Activated CD4-positive, CD25-positive, alpha-beta regulatory T cell treated with anti-CD3 and anti-CD28 coated beads, Interleukin-2, amount 50 U/mL, for 24 hours (primary cell): ENCODE data around the gene BCL6.
A peak's percentile ranks its signal among the peaks of the same experiment; 100 is the strongest.

Experiments
- ATAC-seq, 2 donors: fragments of 150-1000 bp; cut with Tn5 transposase; one replicate each; pipeline ENCODE4 v1.10.0; 2021; ENCODE audit warnings: mild to moderate bottlenecking in 1 of 2, moderate library complexity in 1 of 2

Gene BCL6

DNA sequence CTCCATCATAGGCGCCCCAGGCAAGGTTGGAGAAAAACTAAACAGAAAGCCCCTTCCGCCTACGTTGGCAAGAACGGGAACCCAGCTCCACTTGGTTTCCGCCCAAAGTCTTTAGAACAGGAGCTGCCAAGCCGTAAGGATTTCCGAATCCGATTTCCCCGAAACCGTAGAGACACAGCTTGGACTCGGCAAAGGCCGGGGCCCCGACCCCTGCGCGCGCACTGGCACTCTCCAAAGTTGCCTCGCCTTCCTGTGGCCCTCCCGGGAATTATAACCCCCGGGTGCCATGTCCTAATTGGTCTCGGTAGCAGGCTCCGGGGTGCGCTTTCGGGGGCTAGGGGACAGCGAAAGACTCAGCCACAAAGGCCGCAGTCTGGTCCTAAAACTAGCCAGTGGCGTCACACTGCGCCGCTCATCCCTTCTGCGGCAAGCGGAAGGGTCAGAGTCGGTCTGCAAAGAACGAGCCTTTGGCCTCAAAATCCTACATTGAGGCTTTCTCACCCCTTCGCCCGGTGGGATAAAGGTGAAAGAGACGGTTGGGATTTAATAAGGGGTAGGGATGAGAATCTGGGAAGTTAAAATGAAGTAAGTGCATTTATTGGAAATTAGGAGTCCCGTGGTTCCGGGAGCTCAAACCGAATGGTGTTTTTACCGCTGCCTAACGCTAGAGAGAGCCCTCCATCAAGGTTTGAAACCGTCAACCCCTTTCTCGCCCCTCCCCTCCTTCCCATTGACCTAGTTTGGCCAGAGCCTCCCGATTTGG is 6.8 kb downstream of the BCL6 start:
- ATAC-seq = peak; percentile 12 to 18

DNA sequence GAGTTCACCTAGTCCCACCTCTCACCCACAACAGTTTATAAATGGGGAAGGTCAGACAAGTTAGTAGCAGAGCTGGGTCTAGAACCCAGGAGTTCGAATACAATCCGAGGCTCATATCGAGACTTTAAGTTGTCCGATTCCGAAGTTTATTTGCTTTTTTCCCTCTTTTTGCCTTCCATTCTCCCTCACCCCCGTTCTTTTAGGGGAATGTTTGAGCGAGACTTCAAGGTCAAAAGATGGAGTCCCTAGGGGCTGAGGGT is 7.3 kb downstream of the BCL6 start:
- no peak for ATAC-seq

DNA sequence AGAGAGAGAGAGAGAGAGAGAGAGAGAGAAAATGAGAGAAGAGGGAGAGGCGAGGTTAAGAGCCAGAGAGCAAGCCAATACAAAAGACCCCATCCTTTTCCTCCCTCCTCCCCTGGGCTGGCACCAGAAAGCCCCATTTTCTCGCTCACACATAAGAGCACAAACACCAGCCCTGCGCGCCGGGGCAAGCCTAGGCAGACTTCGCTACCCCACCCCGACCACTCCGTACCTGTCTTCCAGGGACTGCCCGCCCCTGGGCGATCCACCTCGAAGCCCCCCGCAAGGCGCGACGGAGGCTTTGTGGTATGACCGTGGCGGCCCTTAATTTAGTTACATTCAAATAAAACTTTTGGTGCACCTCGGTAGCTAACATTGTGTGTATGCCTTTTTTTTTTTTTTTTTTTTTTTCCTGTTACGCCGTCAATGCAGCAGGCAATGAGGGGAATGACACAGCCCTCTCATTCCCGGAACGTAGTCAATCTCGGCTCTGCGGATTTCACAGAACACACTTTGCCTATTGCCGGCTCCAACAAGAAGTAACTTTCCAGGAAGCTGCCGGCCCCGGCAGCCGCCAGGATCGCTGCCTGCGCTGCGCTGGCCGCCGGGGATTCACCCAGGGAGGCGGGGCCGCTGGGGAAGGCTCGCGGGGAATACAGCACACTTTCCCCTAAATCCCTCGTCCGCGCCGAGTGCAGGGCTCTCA is 7.7 kb downstream of the BCL6 start:
- ATAC-seq = no peak

DNA sequence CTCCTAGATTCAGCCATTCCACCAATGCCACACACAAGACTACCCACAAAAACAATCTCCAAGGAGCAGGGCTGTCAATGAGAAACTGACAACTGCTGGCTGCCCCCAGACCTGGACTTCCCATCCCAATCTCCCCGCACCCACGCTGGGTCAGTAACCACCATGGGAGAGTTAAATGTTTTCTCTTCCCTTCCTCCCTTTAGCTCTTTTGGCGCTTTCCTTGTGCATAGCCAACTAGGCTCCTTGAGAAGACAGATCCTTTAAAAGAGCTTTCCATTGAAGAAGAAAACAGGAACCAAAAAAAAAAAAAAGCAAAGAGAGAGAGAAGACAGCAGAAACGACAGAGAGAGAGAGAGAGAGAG is 8.3 kb downstream of the BCL6 start:
- ATAC-seq = no peak

DNA sequence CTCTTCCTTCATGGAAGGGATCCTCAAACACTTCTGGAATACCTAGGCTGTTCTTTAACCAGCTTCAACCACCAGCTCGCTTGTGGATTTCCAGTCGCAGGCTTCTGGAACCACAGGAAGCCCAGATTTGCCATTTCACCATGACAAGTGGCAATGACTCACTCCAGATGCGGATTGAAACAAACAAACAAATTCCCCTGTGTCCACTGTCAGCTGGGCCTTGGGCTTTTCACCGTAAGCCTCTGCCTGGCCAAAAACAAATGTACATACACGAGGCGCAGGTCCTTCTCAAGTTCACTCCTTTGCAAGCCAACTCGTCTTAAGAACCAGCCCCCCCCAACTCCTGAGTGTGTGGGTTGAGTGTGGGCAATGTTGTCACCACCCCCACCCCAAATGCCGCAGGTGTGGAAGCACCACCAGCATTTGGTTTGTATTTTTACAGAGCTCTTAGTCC is 8.8 kb downstream of the BCL6 start:
- no peak for ATAC-seq

DNA sequence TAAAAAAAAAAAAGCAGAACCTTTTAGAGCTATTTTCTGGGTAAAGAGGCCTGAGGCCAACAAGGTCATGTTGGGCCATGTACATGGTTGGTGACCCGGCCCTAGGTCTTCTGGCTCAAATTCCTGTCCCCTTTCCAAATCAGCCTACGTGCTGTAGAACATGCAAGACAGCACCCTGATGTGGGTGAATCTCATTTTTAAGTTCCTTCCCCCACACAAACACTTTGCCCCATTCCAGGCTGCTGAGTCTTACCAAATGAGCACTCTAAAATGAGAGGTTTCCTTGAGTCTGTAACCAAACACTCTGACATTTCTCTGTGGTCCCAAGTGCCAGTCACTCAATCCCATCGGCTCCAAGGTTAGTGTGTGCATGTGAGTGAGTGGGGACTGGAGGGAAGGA is 9.4 kb downstream of the BCL6 start:
- ATAC-seq = no peak

DNA sequence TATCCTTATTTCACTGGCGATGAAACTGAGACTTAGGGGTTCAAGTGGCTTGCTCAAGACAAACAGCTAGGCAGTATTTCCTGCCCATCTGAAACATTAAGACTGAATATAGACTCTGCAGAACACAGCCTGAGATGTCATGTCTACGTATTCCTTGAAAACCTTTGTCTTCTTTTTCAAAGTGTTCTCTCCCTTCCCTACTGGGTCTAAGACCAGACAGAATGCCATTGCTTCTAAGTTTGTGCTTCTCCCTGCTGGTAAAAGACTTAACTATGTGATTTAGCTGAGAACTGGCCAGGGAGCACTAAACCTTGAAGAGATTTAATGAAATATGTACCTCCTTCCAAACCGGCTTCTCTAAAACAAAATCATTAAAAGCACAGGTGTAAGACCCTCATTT is 9.9 kb downstream of the BCL6 start:
- ATAC-seq = no peak

DNA sequence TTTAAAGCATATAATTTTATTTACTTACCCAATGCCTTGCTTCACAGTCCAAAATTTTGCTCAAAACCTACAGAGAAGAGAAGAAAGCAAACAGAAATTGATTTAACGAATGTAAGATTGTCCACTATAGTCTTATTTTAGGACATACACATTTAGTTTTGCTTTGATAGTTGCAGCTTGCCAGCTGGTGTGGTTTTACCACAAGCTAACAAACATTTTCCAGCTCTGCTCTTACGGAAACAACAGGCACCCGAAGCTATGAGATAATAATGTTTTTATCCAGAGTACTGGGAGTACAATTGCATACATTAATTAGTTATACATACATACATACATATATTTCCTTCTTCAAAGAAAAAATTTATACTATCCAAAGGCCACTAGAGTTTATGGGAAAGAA is 10.4 kb downstream of the BCL6 start:
- ATAC-seq = no peak

DNA sequence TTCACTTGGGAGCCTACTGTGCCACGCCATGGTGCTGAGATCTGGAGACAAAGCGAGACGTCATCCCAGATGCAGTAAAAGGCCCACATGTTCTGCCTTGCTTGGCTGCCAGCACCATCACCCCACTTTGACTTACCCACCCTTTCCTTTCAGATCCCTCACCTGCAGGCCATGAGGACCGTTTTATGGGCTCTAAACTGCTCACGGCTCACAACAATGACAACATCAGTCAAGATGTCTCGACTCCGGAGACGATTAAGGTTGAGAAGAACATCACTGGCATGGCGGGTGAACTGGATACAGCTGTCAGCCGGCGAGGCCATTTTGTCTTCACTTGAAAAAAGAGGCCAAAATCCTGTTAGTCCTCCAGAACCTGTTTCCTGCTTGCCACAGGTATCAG is 11.9 kb downstream of the BCL6 start:
- no peak for ATAC-seq

DNA sequence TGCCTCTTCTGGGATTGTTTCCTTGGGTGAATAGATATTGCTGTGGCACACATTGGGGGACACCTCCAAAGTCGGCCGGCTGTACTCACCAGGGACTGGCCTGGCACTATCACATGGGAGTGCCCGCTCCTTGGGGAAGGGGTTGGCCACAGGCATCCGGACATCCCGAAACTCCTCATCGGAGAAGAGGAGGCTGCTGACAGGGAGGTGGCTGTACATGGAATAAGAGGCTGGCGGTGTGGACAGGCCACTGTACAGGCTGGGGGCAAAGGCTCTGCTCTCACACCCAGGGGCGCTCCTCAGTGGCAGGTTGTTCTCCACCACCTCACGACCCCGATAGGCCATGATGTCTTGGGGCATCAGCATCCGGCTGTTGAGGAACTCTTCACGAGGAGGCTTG is 15.7 kb downstream of the BCL6 start:
- ATAC-seq = no peak

DNA sequence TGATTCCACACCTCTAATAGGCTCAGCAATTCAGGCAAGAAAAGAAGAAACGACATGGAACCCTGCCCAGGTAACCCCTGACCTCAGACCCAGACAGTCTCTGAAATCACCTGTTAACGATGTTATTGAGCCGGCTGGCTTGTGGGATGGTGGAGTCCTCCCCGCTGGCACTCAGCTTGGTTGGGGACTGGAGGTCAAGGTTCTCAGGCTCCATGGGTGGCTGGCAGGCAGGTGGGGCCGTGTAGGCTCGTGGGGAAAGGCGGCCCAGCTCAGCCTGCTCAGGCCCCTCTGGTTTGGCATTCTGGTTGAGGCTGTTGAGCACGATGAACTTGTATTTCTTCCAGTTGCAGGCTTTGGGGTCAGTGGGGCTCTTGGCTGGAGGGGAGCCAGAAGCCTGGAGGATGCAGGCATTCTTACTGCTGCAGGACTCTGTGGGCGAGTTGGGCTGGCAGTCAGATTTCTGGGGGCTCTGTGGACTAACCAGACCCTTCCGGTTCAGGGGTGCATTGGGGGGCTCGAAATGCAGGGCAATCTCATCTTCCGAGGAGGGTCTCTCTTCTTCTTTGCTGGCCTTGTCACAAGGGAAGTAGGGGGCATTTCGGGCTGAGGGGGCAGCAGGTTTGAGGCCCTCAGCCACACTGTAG is 16.2 kb downstream of the BCL6 start:
- no peak for ATAC-seq

DNA sequence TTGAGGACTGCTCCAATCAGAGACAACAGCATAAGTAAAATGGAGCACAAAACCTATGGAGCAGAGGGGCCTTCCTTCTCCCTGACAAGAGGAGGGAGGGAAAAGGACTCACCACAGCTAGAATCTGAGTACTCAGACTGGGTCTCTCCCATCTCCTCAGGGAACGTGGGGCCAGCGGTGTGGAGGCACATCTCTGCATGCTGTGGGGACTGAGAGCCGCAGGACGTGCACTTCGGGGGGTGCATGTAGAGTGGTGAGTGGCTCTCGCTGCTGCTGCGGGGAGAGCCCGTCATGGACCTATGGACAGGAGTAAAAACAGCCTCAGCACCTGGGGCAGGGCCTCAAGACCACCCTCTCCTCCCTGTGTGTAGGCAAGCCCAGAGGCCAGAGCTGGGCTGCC is 17.0 kb downstream of the BCL6 start:
- no peak for ATAC-seq

DNA sequence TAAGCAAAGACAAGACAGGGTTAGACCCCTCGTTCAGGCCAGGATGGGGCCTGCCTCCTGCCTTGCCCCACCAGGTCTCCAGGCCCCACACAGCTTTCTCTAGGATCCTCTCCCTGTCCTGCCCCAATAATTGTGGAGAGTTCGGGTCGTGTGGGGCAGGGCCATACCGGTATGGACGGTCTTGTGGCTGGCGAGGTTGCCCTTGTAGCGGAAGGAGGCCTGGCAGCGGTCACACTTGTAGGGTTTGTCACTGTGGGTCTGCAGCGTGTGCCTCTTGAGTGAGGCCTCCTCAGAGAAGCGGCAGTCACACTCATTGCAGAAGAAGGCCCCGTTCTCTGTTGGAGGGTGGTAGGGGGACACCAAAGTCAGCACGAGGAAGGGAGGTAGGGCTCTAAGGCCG is 18.7 kb downstream of the BCL6 start:
- no peak for ATAC-seq

DNA sequence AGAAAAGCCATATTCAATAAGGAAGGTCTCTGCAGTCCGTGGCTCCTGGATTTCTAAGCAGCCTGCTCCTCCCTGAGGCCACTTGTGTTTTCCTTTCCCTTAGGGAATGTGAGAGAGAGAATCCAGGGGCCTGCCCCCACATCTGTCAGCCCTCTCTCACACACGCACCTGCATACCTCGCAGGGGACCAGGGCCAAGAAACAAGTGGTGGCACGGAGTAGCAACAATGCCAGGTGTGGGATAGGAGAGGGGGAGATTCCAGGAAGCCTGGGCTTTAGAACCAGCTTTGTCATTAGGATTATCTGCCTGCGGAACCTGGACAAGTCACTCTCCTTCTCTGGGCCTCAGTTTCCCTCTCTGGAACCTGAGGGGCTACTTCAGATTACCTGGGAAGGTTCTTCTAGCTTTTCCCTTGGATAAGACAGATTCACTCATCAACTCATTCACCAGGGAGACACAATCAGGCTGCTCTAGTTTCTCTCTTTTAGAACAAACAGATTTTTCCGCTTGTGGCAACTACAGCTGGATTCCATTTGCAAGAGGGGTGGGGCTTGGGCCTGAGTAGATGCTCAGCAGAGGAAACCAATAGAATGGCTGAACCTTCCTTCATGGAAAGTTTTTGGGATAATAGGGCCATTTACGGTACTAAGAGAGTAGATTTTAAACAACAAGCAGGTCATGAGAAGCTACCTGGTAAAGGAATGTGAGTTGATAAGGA is 19.5 kb downstream of the BCL6 start:
- no peak for ATAC-seq

DNA sequence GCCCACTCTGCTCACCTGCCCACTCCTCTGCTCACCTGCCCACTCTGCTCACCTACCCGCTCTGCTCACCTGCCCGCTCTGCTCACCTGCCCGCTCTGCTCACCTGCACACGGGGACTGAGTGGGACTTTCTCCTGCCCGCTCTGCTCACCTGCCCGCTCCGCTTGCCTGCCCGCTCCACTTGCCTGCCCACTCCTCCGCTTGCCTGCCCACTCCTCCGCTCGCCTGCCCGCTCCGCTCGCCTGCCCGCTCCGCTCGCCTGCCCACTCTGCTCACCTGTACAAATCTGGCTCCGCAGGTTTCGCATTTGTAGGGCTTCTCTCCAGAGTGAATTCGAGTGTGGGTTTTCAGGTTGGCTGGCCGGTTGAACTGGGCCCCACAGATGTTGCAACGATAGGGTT is 20.0 kb downstream of the BCL6 start:
- ATAC-seq = no peak

DNA sequence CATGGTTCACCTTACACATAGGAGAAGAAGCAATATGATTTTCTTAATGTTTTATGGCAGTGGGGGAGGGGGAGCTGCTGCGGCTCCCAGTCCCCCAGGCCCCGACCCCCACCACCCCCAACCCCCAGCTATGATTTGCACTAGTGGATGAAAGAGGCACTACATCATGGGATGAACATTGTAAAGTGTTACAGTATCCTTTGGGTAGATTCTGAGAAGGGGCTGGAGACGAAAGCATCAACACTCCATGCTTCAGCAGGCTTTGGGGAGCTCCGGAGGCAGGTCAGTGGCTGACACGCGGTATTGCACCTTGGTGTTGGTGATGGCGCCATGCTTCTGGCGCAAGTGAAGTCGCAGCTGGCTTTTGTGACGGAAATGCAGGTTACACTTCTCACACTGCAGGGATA is 23.1 kb downstream of the BCL6 start:
- ATAC-seq = no peak

DNA sequence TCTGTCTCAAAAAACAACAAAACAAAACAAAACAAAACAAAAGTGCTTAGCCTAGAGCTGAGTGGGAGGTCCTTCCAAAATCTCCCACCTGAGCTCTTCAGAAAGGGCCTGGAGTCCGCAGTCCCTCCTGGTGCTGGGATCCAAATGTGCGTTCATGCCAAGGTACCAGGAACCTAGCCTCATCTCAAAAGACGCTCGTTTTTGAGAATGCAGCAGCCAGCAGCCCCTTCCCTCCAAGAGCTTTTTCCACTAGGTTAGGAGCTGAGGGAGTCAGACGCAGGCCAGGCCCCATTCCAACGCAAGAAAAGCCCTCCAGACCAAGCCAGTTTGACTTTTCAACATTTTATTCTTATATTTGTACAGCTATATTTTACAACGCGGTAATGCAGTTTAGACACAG is 24.2 kb downstream of the BCL6 start:
- ATAC-seq = no peak

DNA sequence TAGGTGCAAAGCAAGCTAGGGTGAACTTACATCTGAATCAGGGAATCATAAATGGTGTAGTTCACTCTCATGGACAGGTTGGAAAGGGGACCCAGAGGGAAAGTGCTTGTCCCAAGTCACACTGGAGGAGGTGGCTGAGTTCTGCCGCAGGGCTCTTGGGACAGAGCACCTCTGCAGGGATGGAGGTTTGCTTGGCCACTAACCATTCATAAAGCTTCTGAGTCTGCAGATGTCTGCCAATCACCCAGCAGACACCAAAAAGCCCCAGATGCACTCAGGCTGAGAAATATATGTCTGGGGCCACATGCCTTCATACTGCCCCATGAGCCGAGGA is 25.0 kb downstream of the BCL6 start:
- no peak for ATAC-seq

DNA sequence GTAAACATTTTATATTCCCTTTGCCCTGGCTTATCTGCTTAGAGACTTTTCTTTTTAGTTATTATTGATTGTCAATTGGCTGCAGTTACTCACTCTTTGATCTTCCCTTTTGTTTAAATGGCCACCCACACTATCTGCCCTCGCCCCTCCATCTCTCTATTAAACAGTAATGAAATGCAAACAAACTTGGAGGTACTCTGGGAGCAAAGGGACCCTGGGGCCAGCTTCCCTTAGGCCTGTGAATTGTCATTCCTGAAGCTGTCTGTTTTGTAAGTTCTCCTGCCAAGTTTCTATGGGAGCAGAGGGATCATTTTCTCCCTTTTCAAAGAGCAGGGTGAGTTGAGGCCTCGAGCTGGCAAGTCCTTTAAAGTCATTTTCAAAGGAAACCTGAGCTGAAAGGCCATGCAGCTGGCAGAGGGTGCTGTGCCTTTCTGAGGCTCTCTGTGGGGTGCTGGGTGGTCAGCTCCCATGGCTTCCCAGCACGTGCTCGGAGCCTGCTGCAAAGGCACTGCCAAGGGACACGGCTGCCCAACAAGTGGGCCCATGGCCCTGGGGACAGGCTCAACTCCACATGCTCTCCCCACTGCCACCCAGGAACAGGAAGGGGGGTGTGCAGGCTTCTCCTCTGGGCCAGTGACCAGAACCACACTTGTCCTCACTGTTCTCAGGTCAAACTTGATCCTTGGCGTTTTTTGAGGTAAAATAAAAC is 25.5 kb downstream of the BCL6 start:
- ATAC-seq = no peak

DNA sequence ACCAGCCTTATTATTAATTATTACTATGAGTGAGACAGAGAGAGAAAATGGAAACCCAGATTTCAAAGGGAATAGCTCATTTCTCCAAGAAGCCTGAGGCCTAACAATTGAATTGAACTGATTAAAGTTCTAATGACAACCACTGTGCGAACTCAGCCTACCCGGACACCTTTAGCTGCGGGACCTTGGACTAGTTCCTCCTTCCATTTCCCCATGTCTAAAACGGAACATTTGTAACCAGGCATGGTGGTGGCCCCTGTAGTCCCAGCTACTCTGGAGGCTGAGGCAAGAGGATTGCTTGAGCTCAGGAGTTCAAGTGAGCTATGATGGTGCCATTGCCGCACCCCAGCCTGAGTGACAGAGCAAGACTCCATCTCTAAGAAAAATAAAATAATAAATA is 26.5 kb downstream of the BCL6 start:
- no peak for ATAC-seq

DNA sequence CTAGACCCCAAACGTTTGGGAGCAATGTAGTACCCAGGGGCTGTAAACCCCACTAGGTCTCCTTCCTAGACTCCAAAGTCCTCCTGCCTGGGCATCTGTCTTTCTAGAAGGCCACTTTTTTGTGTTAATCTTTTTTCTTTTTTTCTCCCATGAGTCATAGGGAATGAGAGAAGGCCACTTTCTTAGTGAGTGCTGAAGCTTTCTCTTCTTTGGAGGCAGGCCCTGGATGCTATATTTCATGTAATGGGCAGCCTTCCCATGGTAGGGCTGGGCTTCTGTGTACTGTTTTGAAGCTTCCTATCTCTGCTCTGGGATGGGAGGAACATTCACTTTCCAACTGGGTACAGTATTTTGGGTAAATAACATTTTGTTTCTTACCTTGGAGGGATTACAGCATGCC is 27.7 kb downstream of the BCL6 start:
- ATAC-seq = no peak

DNA sequence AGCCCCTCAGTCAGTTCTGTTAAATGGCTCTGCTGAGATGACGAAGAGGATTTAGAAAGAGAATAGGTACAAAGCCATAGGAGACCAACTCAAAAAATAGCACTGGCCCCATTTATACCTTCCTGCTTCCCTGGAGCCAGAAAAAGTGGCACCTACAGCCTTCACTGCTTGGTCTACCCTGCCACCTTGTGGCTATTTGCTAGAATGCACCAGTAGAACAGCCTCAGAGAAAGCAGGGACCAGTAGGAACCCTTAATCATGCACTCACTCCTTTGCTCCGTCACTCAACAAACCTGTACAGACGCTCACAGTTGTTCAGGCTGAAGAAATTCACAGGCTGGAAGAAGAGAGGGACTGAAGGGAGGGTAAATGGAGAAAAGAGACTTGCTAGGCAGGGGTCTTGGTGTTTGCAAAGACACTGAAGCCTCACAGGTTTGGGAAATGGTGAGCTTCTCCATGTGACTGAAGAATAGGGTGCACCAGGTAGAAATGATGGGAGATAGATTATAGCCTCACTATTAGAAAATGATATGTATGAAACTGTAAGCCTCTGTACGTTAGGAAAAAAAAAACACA is 30.8 kb downstream of the BCL6 start:
- peak; percentile 79 to 80 for ATAC-seq

DNA sequence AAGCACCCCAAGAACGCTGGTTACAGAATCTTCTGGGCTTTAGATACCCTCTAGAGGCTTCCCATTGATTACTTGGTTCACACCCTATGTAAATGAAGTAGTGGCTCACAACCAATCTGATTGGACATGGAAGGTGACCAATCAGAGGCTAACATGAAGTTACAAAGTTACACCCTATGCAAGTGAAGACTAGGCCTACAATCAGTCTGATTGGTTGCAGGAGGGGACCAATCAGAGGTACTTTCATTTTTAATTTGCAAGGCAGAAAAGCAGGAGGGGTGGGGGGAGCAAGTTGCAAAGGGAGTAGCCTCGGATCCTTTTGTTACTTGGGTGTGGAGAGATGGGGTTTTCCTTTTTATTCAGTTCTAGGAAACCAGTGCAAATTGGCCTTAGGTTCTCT is 31.8 kb downstream of the BCL6 start:
- peak; percentile 68 to 77 for ATAC-seq
